Thyroid gland (tissue), 4 donors: ENCODE measurements around the gene COL13A1.

Source experiments
- CTCF ChIP-seq, 6 experiments: fragments of 200-600 bp in 3 of 6; fragments of 450-650 bp in 3 of 6; sonication (generic) in 3 of 6; IDR thresholded peaks; one replicate each; pipeline ENCODE4 v1.5.1; 2016 to 2019; ENCODE audit warnings: antibody characterized with exemption in 6 of 6, mild to moderate bottlenecking in 2 of 6, inconsistent platforms in 1 of 6, moderate library complexity in 1 of 6
- POLR2A ChIP-seq, 2 donors: fragments of 450-650 bp; IDR thresholded peaks; one replicate each; pipeline ENCODE4 v1.6.1; 2017; ENCODE audit warnings: antibody characterized with exemption in 2 of 2, mild to moderate bottlenecking in 2 of 2, moderate library complexity in 1 of 2

- no peak for TF ChIP-seq CTCF (IDR thresholded peaks at IDR 0.05)
- no peak for TF ChIP-seq POLR2A (IDR thresholded peaks at IDR 0.05)
Measured at GRCh38 chr10:69860271-69860670, 58.6 kb downstream of the COL13A1 start.
